GM12878 (cell line): ENCODE results near the gene LYPD5. TPM values are rescaled to one million over a fixed set of nuclear protein-coding genes. Genes with fewer than 3 reads are reported as not detected.
"Not testable (repeated sequence)": the region's sequence is repeated elsewhere in the genome, so short reads cannot be mapped to it uniquely, and the experiment has no call there.

Experiments
- ATAC-seq: fragments of 200-7000 bp; cut with Tn5 transposase; 3 replicates; pipeline ENCODE4 v1.9.1; 2020; ENCODE audit warnings: mild to moderate bottlenecking, moderate library complexity
- BruUV-seq: library from RNA; stranded (reverse); fragments of 400-500 nt; replicated peaks from 2 replicates; lab custom pipeline; 2021; lab: Mats Ljungman, UMichigan
- CTCF ChIA-PET: fragments of 300-600 bp; sonication (Branson Sonifier 250); formaldehyde crosslinking; extraction: SDS; loops from one replicate; lab custom pipeline; 2021; ENCODE audit warnings: inconsistent platforms; lab: Yijun Ruan, JAX
- POLR2A ChIA-PET: fragments of 350-600 bp; formaldehyde crosslinking; extraction: SDS; loops from one replicate; lab custom pipeline; 2021; ENCODE audit warnings: inconsistent platforms; lab: Charles Lee
- RAD21 ChIA-PET: fragments of 300-600 bp; sonication (Branson Sonifier 250); formaldehyde crosslinking; loops from one replicate; lab custom pipeline; 2023; ENCODE audit warnings: antibody characterized with exemption; ENCODE audit not compliant: unreplicated experiment; lab: Charles Lee
- SMC1A ChIA-PET: fragments of 300-600 bp; sonication (Branson Sonifier 250); formaldehyde crosslinking; loops from one replicate; lab custom pipeline; 2023; ENCODE audit not compliant: unreplicated experiment, uncharacterized antibody; lab: Charles Lee
- DNase-seq: peaks from one replicate; pipeline ENCODE4 v3.0.0-alpha.2; 2011; ENCODE audit warnings: low read depth, low spot score
- FAIRE-seq: peaks from 3 replicates; lab custom pipeline; 2011; peaks lifted over from hg19 to GRCh38; lab: Jason Lieb, UNC
- H2AFZ ChIP-seq: 2 replicates; pipeline ENCODE4 v1.6.0; 2011; ENCODE audit warnings: low read depth, low read length, control low read depth; ENCODE audit not compliant: control insufficient read depth
- H3K27ac ChIP-seq: 2 replicates; pipeline ENCODE4 v1.5.1; 2011; ENCODE audit warnings: control low read depth; ENCODE audit not compliant: control insufficient read depth, insufficient read depth
- H3K27me3 ChIP-seq, 2 experiments: replicated peaks in 1 of 2; 2 replicates each; pipeline versions ENCODE4 v1.6.0 to v1.6.1; 2011; ENCODE audit warnings: low read length in 1 of 2; ENCODE audit not compliant: control insufficient read depth in 2 of 2, insufficient read depth in 2 of 2
- H3K36me3 ChIP-seq, 2 experiments: 2 replicates each; pipeline ENCODE4 v1.5.1; 2011; ENCODE audit warnings: low read length in 1 of 2; ENCODE audit not compliant: control insufficient read depth in 2 of 2, insufficient read depth in 2 of 2
- H3K4me1 ChIP-seq: 2 replicates; pipeline ENCODE4 v1.6.1; 2011; ENCODE audit warnings: mild to moderate bottlenecking, low read length, moderate library complexity, mixed read lengths; ENCODE audit not compliant: control insufficient read depth, insufficient read depth
- H3K4me2 ChIP-seq: 2 replicates; pipeline ENCODE4 v1.6.0; 2011; ENCODE audit warnings: control low read depth; ENCODE audit not compliant: control insufficient read depth, insufficient read depth
- H3K4me3 ChIP-seq: fragments of 200-600 bp; sonication (generic); 2 replicates; pipeline ENCODE4 v1.5.1; 2016
- H3K79me2 ChIP-seq: 2 replicates; pipeline ENCODE4 v1.6.0; 2011; ENCODE audit warnings: low read length; ENCODE audit not compliant: control insufficient read depth, insufficient read depth
- H3K9ac ChIP-seq: 2 replicates; pipeline ENCODE4 v1.8.0; 2011; ENCODE audit warnings: low read length, control low read depth, mixed read lengths; ENCODE audit not compliant: control insufficient read depth, insufficient read depth
- H3K9me3 ChIP-seq: replicated peaks from 3 replicates; pipeline ENCODE4 v1.5.1; 2011; ENCODE audit warnings: mild to moderate bottlenecking, low read length; ENCODE audit not compliant: control insufficient read depth, insufficient read depth
- H4K20me1 ChIP-seq: 2 replicates; pipeline ENCODE4 v1.6.0; 2011; ENCODE audit not compliant: control insufficient read depth, insufficient read depth
- ASH2L ChIP-seq: fragments of 300-600, 200-600 bp; sonication (generic); IDR thresholded peaks from 2 replicates; pipeline ENCODE4 v1.6.1; 2017; ENCODE audit warnings: low read depth, mild to moderate bottlenecking, borderline replicate concordance
- CHD4 ChIP-seq: fragments of 200-600 bp; sonication (generic); IDR thresholded peaks from 2 replicates; pipeline ENCODE4 v1.6.1; 2016; ENCODE audit warnings: mild to moderate bottlenecking
- CTCF ChIP-seq, 3 experiments: IDR thresholded peaks in 2 of 3; conservative IDR thresholded peaks in 1 of 3; 2 replicates each; pipeline ENCODE4 v1.5.1; 2011; ENCODE audit warnings: low read depth in 3 of 3, low read length in 3 of 3, mild to moderate bottlenecking in 3 of 3, control low read depth in 2 of 3, moderate library complexity in 2 of 3, inconsistent platforms in 1 of 3, mixed read lengths in 1 of 3; ENCODE audit not compliant: control insufficient read depth in 2 of 3, insufficient read depth in 1 of 3; ENCODE audit errors: extremely low read depth in 1 of 3
- HDGF ChIP-seq: fragments of 450-650 bp; IDR thresholded peaks from 2 replicates; pipeline ENCODE4 v1.6.1; 2016; ENCODE audit warnings: antibody characterized with exemption
- LARP7 ChIP-seq: fragments of 450-650 bp; IDR thresholded peaks from 2 replicates; pipeline ENCODE4 v1.6.1; 2017; ENCODE audit warnings: mild to moderate bottlenecking
- SREBF2 ChIP-seq: IDR thresholded peaks from 2 replicates; pipeline ENCODE4 v1.6.1; 2012; ENCODE audit warnings: mild to moderate bottlenecking, low read length
- WGBS: methylation state at CpG from one replicate; pipeline ENCODE4 v1.1.6; 2016; ENCODE audit warnings: low lambda C conversion rate; ENCODE audit not compliant: insufficient replicate concordance, insufficient coverage; ENCODE audit errors: missing lambda C conversion rate; 5-methylcytosine and 5-hydroxymethylcytosine counted together
- in situ Hi-C: fragments of 300-500 bp; cut with MboI; formaldehyde crosslinking; loops from 9 replicates; pipeline ENCODE4 v1.14.3; 2018; ENCODE audit warnings: mixed read lengths
- intact Hi-C: fragments of 100-400 bp; cut with micrococcal nuclease; formaldehyde crosslinking; loops from one replicate; pipeline ENCODE4 v1.14.2; 2022; ENCODE audit not compliant: unreplicated experiment
- polyA plus RNA-seq, 11 experiments: library from polyadenylated mRNA; depleted of rRNA in 4 of 11; unstranded in 6 of 11; stranded (reverse) in 5 of 11; fragments of >200 nt; fragmentation: Nextera tagmentation in 4 of 11; fragmentation: Illumina TruSeq in 1 of 11; extraction: Ambion mirVana in 4 of 11; extraction: Trizol in 1 of 11; gene quantifications; 1 replicate in 1 of 11; 2 replicates in 10 of 11; pipeline versions ENCODE4 v1.2.1 to v1.2.3, GENCODE V29; 2011 to 2016; ENCODE audit warnings: inconsistent platforms in 2 of 11, missing spikeins in 2 of 11, low read depth in 1 of 11
- total RNA-seq, 4 experiments: library from RNA; depleted of rRNA in 3 of 4; stranded (reverse); fragments of >200 nt in 3 of 4; fragmentation: Illumina TruSeq in 1 of 4; extraction: Trizol in 1 of 4; gene quantifications; 2 replicates each; pipeline versions ENCODE4 v1.2.1 to v1.2.3, GENCODE V29; 2013 to 2021

The LYPD5 gene
- total and polyA plus RNA-seq, 10 of the 15 experiments (the other 5 are each of a cell fraction or from before 2014, with no cell fraction given): 0.04 to 2.2 (median 0.69) TPM; not detected in 1

GRCh38 chr19:43765109-43765876 lies 37.0 kb downstream of the LYPD5 start (continued):
- TF ChIP-seq SREBF2 (no peak), CTCF (IDR thresholded peaks at IDR 0.05 in 2 of 3, conservative IDR thresholded peaks at IDR 0.05 in 1 of 3; ENCODE audit: control insufficient read depth in 2 of 3, extremely low read depth in 1 of 3, insufficient read depth in 1 of 3, low read depth in 3 of 3, low read length in 3 of 3) (no peak)

- H3K4me3 ChIP-seq: peak overlapping the region; percentile 14; the same call in 1 of the 2 replicates
- ChIA-PET RAD21 (interaction anchor here (0.7 to 8.3 kb wide), 8 partner anchors 10 to 96 kb away, joined by 3 to 167 read pairs (median 38); partner anchors contain the start of genes KCNN4, PLAUR and SMG9), POLR2A (interaction anchor here (1.0 to 18.9 kb wide), 6 partner anchors 14 to 167 kb away, joined by 3 to 389 read pairs (median 6); partner anchors contain the start of genes KCNN4 and SMG9), SMC1A (interaction anchor here (1.0 to 20.1 kb wide), 8 partner anchors 12 to 39 kb away, joined by 3 to 325 read pairs (median 4); partner anchors contain the start of genes KCNN4 and SMG9), CTCF (interaction anchor here (1.2 to 20.8 kb wide), 6 partner anchors 10 to 96 kb away, joined by 4 to 324 read pairs (median 79); partner anchors contain the start of genes KCNN4, PLAUR and SMG9)
- WGBS: 3% methylated on average over 8 of the region's 8 CpGs
- peak overlapping the region; percentile 100 for H3K27ac ChIP-seq
- not testable (repeated sequence) for BruUV-seq, ATAC-seq, H3K9me3 ChIP-seq, H4K20me1 ChIP-seq, DNase-seq, H3K27me3 ChIP-seq, H3K79me2 ChIP-seq, H2AFZ ChIP-seq
- intact Hi-C loops: loop anchor here (1.0 to 2.0 kb wide), 3 partner anchors 10 to 16 kb away; partner anchors contain the start of gene SMG9
- H3K4me2 ChIP-seq: peak overlapping the region; percentile 48
- H3K36me3 ChIP-seq: peaks cover 24 to 25% of the 10 kb centered on the region in 2 experiments
- FAIRE-seq: peak; percentile 18
- TF ChIP-seq HDGF: peak; percentile 27; the same call in 1 of the 2 replicates
- 0 out of 2 replicates have a peak, but pooled peaks have one; percentile 40 for TF ChIP-seq ASH2L
- TF ChIP-seq CHD4: peak; percentile 98
- 0 out of 2 replicates have a peak, but pooled peaks have one; percentile 16 for TF ChIP-seq LARP7
- TF ChIP-seq, all 136 proteins: peak for 4; not testable (repeated sequence) for 132
- H3K4me1 ChIP-seq: peaks cover 59% of the 10 kb centered on the region
- peak overlapping the region; percentile 62 for H3K9ac ChIP-seq
- in situ Hi-C loops: loop anchor here (25.0 kb wide), 2 partner anchors 1698 to 1827 kb away; partner anchors contain the start of genes ERFL and FOSB
Observed at GRCh38 chr19:43764684-43765083, 37.6 kb downstream of the LYPD5 start.
